DMS53 (cell line): Measurements from ENCODE around the gene MYLIP.

ENCODE experiments used
- DNase-seq: peaks from one replicate; lab custom pipeline; 2025; lab: John Stamatoyannopoulos, UW

The MYLIP gene

GRCh38 chr6:16141514-16141913, 12.6 kb downstream of the MYLIP start:
- no peak for DNase-seq

- no peak for DNase-seq
These were observed 16.2 kb downstream of the MYLIP start for GRCh38 chr6:16145038-16145437.

- no peak for DNase-seq
These were observed 17.1 kb downstream of the MYLIP start for GRCh38 chr6:16146028-16146427.

GRCh38 chr6:16146527-16146955, 17.7 kb downstream of the MYLIP start:
- DNase-seq, result peak; percentile 47

- peak; percentile 83 for DNase-seq
These were observed 19.6 kb downstream of the MYLIP start for GRCh38 chr6:16148498-16148897.

GRCh38 chr6:16149305-16149704, 20.4 kb downstream of the MYLIP start:
- no peak for DNase-seq

- DNase-seq, result no peak
These were observed 21.2 kb downstream of the MYLIP start for GRCh38 chr6:16150098-16150497.

GRCh38 chr6:16153211-16153820, 24.4 kb downstream of the MYLIP start:
- no peak for DNase-seq

- no peak for DNase-seq
These were observed 26.0 kb downstream of the MYLIP start for GRCh38 chr6:16154904-16155303.

GRCh38 chr6:16157492-16157891, 28.6 kb downstream of the MYLIP start:
- DNase-seq, result no peak

- DNase-seq, result peak; percentile 34
These were observed 29.0 kb downstream of the MYLIP start for GRCh38 chr6:16157909-16158308.

- DNase-seq, result no peak
These were observed 30.2 kb downstream of the MYLIP start for GRCh38 chr6:16158943-16159557.

- DNase-seq, result no peak
These were observed 31.9 kb downstream of the MYLIP start for GRCh38 chr6:16160794-16161193.

- DNase-seq, result no peak
These were observed 33.1 kb downstream of the MYLIP start for GRCh38 chr6:16162003-16162402.

GRCh38 chr6:16163066-16163465, 34.2 kb downstream of the MYLIP start:
- DNase-seq, result peak; percentile 47

- peak; percentile 46 for DNase-seq
These were observed 34.8 kb downstream of the MYLIP start for GRCh38 chr6:16163535-16164300.

GRCh38 chr6:16165641-16166040, 36.8 kb downstream of the MYLIP start:
- DNase-seq, result no peak

GRCh38 chr6:16166871-16167608, 38.2 kb downstream of the MYLIP start:
- no peak for DNase-seq

GRCh38 chr6:16168121-16168520, 39.2 kb downstream of the MYLIP start:
- DNase-seq, result no peak

- DNase-seq, result peak; percentile 62
These were observed 40.0 kb downstream of the MYLIP start for GRCh38 chr6:16168858-16169257.

GRCh38 chr6:16171400-16171799, 42.5 kb downstream of the MYLIP start:
- DNase-seq, result no peak

- DNase-seq, result no peak
These were observed 44.5 kb downstream of the MYLIP start for GRCh38 chr6:16173167-16173940.
